ENCODE measurements around the gene ALDH4A1. TPM values are rescaled to one million over a fixed set of nuclear protein-coding genes. Genes with fewer than 3 reads are reported as not detected.

Gene ALDH4A1
- total RNA-seq, 1 experiment from 2014 or later: 31.0 TPM

DNA sequence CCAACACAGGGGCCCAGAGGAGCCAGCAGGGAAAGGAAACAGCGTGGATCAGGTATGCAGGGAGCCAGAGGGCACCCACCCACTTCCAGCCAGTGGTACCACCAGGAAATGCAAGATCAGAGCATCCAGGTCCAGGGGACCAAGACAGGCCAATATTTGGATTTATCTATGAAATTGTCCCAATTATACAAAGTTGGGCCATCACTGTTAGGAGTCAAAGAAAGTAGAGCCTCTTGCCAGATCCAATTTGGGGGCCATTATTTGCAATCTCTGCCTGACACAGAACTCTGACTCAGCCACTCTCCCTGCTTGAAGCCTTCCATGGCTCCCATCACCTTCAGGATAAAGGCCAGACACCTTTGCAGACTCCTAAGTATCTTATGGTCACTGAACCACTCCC is 21.8 kb downstream of the ALDH4A1 start:
- ChIA-PET POLR2A (no interaction called here), CTCF (interaction anchor here (2.0 kb wide), 1 partner anchor 32 kb away, joined by 7 read pairs; no protein-coding TSS in a partner anchor)
- Mint-ChIP-seq H3K4me3 (no peak overlapping the region), H3K27me3 (ENCODE audit: low read depth) (no peaks in the 10 kb centered on the region), H3K27ac (no peak overlapping the region), H3K4me1 (no peaks in the 10 kb centered on the region; the same call in 1 of the 2 replicates), H3K36me3 (peaks cover 6% of the 10 kb centered on the region; the same call in 1 of the 2 replicates), H3K9me3 (no peaks in the 10 kb centered on the region)
- no peak for ATAC-seq
- no peak for DNase-seq (ENCODE audit: low spot score)
- TF ChIP-seq, protein P1, sequence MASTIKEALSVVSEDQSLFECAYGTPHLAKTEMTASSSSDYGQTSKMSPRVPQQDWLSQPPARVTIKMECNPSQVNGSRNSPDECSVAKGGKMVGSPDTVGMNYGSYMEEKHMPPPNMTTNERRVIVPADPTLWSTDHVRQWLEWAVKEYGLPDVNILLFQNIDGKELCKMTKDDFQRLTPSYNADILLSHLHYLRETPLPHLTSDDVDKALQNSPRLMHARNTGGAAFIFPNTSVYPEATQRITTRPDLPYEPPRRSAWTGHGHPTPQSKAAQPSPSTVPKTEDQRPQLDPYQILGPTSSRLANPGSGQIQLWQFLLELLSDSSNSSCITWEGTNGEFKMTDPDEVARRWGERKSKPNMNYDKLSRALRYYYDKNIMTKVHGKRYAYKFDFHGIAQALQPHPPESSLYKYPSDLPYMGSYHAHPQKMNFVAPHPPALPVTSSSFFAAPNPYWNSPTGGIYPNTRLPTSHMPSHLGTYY (CRISPR knock-in tag; IDR thresholded peaks at IDR 0.05): no peak
- TF ChIP-seq, protein P2, sequence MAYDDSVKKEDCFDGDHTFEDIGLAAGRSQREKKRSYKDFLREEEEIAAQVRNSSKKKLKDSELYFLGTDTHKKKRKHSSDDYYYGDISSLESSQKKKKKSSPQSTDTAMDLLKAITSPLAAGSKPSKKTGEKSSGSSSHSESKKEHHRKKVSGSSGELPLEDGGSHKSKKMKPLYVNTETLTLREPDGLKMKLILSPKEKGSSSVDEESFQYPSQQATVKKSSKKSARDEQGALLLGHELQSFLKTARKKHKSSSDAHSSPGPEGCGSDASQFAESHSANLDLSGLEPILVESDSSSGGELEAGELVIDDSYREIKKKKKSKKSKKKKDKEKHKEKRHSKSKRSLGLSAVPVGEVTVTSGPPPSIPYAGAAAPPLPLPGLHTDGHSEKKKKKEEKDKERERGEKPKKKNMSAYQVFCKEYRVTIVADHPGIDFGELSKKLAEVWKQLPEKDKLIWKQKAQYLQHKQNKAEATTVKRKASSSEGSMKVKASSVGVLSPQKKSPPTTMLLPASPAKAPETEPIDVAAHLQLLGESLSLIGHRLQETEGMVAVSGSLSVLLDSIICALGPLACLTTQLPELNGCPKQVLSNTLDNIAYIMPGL (CRISPR knock-in tag; IDR thresholded peaks at IDR 0.05): no peak
- TF ChIP-seq ZNF232 (CRISPR knock-in tag; IDR thresholded peaks at IDR 0.05) (no peak), FOXK1 (CRISPR knock-in tag; IDR thresholded peaks at IDR 0.05) (no peak), ZNF263 (CRISPR knock-in tag; IDR thresholded peaks at IDR 0.05; ENCODE audit: low read depth) (no peak), JUN (CRISPR knock-in tag; IDR thresholded peaks at IDR 0.05) (no peak), TEAD4 (CRISPR knock-in tag; IDR thresholded peaks at IDR 0.05) (no peak), FOXJ3 (CRISPR knock-in tag; IDR thresholded peaks at IDR 0.05; ENCODE audit: borderline replicate concordance) (no peak), IRF2 (CRISPR knock-in tag; IDR thresholded peaks at IDR 0.05; ENCODE audit: borderline replicate concordance, low read depth) (no peak)

DNA sequence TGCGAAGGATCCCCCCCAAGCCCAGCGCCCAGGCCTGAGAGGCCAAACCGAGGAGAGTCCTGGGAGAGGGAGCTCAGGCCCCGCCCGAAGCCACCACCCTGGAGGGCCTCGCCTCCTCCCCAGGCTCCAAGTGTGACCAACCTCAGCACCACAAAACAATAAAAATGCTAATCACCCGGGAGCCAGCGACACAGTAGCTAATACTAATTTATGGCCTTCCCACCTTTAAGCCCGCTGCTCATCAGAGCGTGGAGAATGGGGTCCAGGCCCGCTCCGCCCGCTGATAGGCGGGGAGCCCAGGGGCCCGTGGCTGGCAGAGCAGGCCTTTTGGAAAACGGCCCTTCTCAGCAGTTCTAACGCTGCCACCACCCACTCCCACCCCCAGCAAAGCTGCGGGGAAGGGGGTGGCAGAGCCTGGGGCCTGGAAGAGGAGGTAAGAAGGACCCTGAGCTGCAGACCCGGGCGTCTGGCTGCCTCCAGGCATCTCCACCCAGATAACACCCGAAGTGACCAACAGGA is 22.5 kb downstream of the ALDH4A1 start:
- POLR2A ChIA-PET: no interaction called here
- CTCF ChIA-PET: interaction anchor here (0.6 to 2.0 kb wide), 5 partner anchors 28 to 359 kb away, joined by 3 to 7 read pairs (median 5); no protein-coding TSS in a partner anchor
- TF ChIP-seq, protein P3, sequence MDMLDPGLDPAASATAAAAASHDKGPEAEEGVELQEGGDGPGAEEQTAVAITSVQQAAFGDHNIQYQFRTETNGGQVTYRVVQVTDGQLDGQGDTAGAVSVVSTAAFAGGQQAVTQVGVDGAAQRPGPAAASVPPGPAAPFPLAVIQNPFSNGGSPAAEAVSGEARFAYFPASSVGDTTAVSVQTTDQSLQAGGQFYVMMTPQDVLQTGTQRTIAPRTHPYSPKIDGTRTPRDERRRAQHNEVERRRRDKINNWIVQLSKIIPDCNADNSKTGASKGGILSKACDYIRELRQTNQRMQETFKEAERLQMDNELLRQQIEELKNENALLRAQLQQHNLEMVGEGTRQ (CRISPR knock-in tag; IDR thresholded peaks at IDR 0.05): no peak
- TF ChIP-seq, protein P4, sequence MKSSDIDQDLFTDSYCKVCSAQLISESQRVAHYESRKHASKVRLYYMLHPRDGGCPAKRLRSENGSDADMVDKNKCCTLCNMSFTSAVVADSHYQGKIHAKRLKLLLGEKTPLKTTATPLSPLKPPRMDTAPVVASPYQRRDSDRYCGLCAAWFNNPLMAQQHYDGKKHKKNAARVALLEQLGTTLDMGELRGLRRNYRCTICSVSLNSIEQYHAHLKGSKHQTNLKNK (CRISPR knock-in tag; IDR thresholded peaks at IDR 0.05): no peak
- TF ChIP-seq, protein P5, sequence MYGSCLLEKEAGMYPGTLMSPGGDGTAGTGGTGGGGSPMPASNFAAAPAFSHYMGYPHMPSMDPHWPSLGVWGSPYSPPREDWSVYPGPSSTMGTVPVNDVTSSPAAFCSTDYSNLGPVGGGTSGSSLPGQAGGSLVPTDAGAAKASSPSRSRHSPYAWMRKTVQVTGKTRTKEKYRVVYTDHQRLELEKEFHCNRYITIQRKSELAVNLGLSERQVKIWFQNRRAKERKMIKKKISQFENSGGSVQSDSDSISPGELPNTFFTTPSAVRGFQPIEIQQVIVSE (CRISPR knock-in tag; IDR thresholded peaks at IDR 0.05; ENCODE audit: borderline replicate concordance): no peak
- no peak for TF ChIP-seq FOXK1 (CRISPR knock-in tag; IDR thresholded peaks at IDR 0.05)
- TF ChIP-seq OVOL2 (CRISPR knock-in tag; IDR thresholded peaks at IDR 0.05; ENCODE audit: borderline replicate concordance): no peak
- TF ChIP-seq, protein P6, sequence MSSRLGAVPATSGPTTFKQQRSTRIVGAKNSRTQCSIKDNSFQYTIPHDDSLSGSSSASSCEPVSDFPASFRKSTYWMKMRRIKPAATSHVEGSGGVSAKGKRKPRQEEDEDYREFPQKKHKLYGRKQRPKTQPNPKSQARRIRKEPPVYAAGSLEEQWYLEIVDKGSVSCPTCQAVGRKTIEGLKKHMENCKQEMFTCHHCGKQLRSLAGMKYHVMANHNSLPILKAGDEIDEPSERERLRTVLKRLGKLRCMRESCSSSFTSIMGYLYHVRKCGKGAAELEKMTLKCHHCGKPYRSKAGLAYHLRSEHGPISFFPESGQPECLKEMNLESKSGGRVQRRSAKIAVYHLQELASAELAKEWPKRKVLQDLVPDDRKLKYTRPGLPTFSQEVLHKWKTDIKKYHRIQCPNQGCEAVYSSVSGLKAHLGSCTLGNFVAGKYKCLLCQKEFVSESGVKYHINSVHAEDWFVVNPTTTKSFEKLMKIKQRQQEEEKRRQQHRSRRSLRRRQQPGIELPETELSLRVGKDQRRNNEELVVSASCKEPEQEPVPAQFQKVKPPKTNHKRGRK (CRISPR knock-in tag; IDR thresholded peaks at IDR 0.05; ENCODE audit: borderline replicate concordance): no peak
- TF ChIP-seq, protein P7, sequence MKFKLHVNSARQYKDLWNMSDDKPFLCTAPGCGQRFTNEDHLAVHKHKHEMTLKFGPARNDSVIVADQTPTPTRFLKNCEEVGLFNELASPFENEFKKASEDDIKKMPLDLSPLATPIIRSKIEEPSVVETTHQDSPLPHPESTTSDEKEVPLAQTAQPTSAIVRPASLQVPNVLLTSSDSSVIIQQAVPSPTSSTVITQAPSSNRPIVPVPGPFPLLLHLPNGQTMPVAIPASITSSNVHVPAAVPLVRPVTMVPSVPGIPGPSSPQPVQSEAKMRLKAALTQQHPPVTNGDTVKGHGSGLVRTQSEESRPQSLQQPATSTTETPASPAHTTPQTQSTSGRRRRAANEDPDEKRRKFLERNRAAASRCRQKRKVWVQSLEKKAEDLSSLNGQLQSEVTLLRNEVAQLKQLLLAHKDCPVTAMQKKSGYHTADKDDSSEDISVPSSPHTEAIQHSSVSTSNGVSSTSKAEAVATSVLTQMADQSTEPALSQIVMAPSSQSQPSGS (CRISPR knock-in tag; IDR thresholded peaks at IDR 0.05; ENCODE audit: borderline replicate concordance, low read depth): no peak
- no peak for TF ChIP-seq MYBL2 (CRISPR knock-in tag; IDR thresholded peaks at IDR 0.05)
- no peak for TF ChIP-seq CBFB (CRISPR knock-in tag; IDR thresholded peaks at IDR 0.05; ENCODE audit: low read depth)
- TF ChIP-seq SP1 (CRISPR knock-in tag; conservative IDR thresholded peaks at IDR 0.05): no peak
- TF ChIP-seq, protein P8, sequence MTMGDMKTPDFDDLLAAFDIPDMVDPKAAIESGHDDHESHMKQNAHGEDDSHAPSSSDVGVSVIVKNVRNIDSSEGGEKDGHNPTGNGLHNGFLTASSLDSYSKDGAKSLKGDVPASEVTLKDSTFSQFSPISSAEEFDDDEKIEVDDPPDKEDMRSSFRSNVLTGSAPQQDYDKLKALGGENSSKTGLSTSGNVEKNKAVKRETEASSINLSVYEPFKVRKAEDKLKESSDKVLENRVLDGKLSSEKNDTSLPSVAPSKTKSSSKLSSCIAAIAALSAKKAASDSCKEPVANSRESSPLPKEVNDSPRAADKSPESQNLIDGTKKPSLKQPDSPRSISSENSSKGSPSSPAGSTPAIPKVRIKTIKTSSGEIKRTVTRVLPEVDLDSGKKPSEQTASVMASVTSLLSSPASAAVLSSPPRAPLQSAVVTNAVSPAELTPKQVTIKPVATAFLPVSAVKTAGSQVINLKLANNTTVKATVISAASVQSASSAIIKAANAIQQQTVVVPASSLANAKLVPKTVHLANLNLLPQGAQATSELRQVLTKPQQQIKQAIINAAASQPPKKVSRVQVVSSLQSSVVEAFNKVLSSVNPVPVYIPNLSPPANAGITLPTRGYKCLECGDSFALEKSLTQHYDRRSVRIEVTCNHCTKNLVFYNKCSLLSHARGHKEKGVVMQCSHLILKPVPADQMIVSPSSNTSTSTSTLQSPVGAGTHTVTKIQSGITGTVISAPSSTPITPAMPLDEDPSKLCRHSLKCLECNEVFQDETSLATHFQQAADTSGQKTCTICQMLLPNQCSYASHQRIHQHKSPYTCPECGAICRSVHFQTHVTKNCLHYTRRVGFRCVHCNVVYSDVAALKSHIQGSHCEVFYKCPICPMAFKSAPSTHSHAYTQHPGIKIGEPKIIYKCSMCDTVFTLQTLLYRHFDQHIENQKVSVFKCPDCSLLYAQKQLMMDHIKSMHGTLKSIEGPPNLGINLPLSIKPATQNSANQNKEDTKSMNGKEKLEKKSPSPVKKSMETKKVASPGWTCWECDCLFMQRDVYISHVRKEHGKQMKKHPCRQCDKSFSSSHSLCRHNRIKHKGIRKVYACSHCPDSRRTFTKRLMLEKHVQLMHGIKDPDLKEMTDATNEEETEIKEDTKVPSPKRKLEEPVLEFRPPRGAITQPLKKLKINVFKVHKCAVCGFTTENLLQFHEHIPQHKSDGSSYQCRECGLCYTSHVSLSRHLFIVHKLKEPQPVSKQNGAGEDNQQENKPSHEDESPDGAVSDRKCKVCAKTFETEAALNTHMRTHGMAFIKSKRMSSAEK (CRISPR knock-in tag; IDR thresholded peaks at IDR 0.05; ENCODE audit: borderline replicate concordance): no peak
- TF ChIP-seq ZNF232 (CRISPR knock-in tag; IDR thresholded peaks at IDR 0.05): no peak
- TF ChIP-seq NR2C2 (CRISPR knock-in tag; IDR thresholded peaks at IDR 0.05): no peak
- TF ChIP-seq, protein P1 (CRISPR knock-in tag; IDR thresholded peaks at IDR 0.05): no peak

More for the DNA sequence above, 22.5 kb downstream of the ALDH4A1 start:
- Mint-ChIP-seq H3K36me3 (peaks cover 6% of the 10 kb centered on the region; the same call in 1 of the 2 replicates), H3K9me3 (no peaks in the 10 kb centered on the region), H3K4me3 (no peak overlapping the region), H3K27ac (no peak overlapping the region), H3K4me1 (no peaks in the 10 kb centered on the region; the same call in 1 of the 2 replicates), H3K27me3 (ENCODE audit: low read depth) (no peaks in the 10 kb centered on the region)
- ATAC-seq (no peak), DNase-seq (ENCODE audit: low spot score) (no peak)
